Stimulated activated CD8-positive, alpha-beta memory T cell treated with anti-CD3 and anti-CD28 coated beads, Interleukin-4, amount 100 ng/mL, for 4 hours (primary cell): Measurements from ENCODE around the gene NCOA5.

Experiments
- DNase-seq, 2 donors: peaks; one replicate each; pipeline ENCODE4 v3.0.0-alpha.2; 2020; ENCODE audit warnings: low read depth in 2 of 2, low spot score in 1 of 2

NCOA5 gene

DNA sequence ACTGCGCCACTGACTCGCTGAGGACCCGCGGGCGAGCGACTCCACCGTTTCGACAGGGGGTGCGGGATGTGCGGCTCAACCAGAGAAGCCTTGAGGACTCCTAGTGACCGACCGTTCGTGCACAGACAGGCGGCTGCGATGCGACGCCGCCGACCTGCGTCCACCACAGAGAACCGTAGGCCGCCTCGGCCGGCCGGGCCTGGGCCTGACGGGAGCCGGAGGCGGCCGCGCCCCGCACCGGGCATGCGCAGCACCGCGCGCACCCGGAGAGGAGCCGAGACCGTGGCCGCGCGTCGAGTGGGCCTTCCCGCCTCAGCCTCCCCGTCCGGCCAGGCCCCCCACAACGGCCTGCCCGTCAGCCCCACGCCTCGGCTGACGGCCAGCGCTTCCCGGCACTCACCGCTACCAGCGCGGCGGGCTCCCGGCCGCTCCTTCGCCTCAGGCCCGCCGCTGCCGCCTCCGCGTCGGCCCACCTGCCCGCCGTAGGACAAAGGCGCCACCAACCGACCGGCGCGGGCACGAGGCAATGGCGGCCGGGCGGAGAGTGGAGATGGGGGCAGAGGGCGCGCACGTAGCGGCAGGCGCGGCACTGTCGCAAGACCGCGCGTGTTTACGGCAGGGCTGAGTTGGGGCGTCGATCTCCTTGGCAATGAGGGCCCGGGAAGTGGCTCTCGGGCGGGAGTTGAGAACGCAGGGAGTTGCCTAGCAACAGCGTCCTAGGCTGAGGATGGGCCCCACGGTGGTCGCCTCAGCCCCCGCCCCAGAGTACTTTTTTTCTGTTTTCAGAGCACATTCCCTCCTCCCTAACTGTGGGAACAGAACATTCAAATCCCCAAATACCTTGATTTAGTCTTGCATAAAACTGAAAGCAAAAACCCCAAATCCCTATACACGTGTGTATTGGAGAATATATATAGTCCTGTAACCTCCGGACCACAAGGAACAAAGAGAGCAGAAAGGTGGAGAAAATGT lies at the start of gene NCOA5:
NCOA5 (minus strand) TSS at position 546 of the 972 bp plus-strand sequence. CDS start 10,538 bp downstream, outside the sequence.
- DNase-seq: peak; percentile 80 to 87

DNA sequence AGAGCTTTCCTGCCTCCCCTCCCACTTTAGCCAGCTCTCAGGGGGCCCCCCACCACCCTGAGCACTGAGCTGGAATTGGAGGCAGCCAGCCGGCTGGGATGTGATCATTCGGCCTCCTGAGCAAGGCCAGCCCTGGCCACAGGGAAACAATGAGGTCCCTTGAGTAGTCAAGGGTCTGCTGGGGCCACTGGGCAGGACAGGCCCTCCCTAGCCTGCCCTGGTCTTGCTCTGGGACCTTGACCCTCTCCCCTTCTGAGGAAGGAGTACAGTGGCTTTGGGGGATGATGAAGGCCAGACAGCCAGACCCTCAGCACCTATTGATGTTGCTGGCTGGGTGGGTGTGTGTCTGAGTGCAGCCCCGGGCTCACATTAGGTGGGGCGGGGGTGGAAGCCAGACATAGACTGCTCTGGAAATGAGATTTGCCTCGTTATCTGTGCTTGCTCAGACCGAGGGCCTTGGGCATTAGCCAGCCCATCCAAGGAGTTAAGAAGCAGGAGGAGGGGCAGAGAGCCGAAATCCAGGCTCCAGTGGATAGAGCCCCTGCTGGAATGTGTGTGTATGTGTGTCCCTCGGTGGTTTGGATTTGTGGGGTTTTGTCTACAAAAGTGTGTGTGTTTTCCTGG lies 49.6 kb upstream of the NCOA5 start:
- DNase-seq: no peak

DNA sequence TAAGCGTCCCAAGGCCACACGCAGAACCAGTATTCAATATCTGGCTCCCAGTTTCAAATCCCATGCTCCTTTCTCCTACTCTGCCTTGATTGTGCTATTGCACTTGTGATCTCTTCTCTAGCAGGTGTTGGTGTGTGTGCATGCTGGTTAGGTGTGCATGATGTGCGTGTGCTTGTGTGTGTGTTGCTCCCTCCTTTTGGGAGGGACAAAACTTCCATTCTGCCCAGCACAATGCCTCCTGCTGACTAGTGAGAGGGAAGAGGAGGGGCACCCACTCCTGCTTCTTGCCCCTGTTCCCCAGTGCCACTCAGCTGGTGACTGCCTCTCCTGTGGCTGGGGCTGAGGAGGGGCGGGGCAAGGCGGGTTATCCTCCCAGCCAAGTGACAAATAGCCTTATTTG lies 48.1 kb upstream of the NCOA5 start:
- DNase-seq: no peak

DNA sequence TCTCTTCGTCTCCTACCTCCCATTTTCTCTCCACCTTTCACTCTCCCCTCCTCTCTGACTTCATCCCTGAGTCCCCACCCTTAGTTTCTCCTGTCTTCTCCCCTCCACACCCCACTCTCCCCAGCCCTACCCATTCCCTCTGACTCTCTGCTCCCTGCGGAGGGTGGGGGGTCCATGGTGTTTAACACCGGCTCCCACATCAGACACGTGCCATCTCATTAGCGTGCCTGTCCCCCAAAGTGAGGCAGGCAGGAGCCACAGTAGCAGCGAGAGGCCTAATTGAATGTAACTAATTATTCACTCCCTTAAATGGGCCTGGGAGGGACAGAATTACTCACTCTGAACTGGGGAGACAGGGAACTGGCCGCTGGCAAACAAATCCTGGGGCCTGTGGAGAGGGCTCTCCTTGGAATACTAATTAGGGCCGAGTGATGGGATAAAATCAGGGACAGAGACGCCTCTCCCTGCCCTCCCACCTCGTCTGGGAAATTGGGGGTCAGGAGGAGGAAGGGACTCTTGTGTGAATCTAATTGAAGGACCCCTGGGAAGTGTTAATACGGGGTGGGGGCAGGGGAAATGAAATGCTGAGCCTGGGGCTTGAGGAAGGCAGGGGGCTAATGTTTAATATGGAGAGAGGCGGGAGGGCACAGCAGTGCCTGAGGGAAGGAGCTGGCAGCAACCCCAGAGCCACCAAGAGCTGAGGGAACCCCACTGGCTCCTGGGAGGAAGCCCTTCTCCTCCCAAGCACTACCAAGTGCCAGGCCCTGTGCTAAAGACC lies 46.3 kb upstream of the NCOA5 start:
- no peak for DNase-seq

DNA sequence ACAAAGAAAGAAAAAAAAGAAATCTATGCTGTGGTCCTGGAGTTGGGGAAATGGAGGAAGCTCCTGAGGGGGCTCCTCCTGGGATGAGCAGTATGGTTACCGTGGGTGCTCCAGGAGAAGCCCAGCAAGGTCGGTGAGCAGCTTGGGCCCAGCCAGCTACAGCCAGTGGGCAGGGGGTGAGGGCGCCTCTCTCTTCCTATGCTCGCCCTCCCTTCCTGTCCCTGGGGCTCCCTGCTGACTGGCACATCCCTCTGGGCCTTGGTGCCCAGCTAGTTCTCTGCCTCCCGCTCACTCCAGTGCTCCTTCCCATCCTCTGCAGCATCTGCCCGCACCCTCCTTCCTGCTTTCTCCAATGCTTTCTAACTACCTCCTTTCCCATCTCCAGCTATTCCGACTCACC lies 45.0 kb upstream of the NCOA5 start:
- no peak for DNase-seq

DNA sequence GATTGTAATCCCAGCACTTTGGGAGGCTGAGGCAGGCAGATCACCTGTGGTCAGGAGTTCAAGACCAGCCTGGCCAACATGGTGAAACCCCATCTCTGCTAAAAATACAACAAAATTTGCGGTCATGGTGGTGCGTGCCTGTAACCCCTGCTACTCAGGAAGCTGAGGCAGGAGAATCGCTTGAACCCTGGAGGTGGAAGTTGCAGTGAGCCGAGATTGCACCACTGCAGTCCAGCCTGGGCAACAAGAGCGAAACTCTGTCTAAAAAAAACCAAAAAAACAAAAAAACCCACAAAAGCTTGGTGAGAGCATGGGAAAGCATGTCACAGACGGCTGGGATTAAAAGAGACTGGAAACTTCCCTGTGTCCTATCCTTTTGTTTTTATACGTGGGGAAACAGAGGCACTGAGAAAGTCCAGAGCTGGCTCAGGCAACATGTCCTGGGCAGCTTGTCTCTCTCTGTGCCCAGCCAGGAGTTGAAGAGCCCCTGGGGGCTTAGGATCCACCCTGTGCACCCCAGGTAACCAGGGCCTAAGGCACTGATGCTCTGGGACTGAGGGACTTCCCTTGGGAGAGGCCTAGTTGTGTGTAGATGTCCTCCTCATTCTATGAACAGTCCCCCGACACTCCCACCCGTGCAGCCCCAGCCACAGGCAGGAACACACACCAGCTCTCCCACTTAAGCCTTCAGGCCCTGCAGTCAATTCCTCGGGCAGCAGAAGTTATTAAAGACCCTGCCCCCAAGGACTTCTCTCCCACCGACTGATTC lies 44.3 kb upstream of the NCOA5 start:
- no peak for DNase-seq

DNA sequence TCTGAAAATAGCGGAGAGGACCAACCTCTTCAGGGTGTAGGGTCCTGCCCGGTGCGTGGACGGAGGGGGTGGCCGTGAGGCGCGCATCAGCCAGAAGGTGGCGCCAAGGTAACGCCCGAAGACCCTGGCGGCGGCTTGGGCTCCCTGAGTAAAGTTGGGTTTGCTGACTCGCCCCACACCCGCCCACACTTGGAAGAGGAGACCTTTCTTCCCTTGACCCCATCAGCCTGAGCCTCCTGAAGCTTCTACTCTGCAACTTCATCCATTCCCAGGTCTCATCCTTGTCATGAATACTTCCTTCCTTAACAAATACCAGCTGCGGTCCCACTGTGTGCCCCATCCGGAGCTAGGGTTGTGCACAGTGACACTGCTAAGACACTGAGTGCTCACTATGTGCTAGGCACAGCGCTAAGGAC lies 43.0 kb upstream of the NCOA5 start:
- peak; percentile 15 to 20 for DNase-seq

DNA sequence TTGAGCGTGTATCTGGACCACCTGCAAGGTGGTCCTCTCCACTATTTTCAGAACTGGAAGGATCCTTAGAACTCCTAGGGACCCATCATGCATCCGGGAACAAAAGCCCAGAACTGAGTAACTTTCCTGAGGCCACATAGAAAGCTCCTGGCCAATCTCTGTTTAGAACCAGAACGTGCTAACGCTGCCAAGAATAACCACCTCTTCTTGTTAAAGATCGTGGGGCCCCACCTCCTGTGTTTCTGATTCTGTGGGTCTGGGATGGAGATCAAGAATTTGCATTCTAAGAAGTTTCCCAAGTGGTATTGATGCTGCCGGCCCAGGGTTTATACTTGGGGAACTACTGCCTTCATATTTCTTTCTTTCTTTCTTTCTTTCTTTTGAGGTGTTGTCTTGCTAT lies 41.6 kb upstream of the NCOA5 start:
- no peak for DNase-seq

DNA sequence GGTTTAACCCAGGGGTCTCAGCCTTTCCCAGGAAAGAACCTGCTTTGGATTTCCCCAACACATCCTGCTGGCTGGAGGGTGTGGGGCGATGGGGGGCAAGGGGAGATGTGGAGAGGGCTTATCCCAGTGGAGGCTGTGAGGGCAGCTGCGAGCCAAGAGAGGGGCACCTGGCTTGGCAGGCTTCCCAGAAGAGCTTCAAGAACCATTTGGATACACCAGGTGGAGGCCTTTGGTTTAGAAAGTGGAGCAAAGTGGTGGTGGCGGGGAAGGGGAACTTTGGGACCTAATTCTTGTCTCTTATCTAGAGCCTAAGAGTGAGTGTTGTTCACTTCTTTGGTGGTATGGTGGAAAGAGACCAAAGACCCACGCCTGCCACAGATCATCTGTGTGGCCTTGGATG lies 40.8 kb upstream of the NCOA5 start:
- DNase-seq: no peak

DNA sequence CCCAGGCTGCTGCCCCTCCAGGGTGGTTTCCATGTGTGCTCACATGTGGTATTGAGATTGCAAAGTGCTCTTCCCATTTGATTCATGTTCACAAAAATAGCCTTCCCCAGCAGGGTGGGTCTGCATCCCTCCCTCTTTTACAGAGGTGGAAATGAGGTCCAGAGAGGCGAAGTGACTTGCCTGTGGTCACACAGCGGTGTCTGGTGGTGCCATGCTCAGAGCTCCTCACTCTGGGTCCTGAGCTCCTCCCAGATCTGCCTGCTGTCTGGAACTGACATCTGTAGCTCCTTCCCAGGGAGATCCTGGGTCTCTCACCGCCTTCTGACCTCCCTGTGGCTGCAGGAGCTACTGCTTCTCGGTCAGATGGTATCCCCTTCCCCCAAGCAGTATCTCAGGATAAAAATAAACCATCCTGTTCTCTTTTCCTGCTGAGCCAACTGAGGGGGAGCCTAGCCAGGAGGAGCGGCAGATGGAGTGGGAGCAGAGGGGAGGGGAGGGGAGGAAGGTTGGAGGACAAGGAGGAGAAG lies 40.3 kb upstream of the NCOA5 start:
- DNase-seq: no peak

DNA sequence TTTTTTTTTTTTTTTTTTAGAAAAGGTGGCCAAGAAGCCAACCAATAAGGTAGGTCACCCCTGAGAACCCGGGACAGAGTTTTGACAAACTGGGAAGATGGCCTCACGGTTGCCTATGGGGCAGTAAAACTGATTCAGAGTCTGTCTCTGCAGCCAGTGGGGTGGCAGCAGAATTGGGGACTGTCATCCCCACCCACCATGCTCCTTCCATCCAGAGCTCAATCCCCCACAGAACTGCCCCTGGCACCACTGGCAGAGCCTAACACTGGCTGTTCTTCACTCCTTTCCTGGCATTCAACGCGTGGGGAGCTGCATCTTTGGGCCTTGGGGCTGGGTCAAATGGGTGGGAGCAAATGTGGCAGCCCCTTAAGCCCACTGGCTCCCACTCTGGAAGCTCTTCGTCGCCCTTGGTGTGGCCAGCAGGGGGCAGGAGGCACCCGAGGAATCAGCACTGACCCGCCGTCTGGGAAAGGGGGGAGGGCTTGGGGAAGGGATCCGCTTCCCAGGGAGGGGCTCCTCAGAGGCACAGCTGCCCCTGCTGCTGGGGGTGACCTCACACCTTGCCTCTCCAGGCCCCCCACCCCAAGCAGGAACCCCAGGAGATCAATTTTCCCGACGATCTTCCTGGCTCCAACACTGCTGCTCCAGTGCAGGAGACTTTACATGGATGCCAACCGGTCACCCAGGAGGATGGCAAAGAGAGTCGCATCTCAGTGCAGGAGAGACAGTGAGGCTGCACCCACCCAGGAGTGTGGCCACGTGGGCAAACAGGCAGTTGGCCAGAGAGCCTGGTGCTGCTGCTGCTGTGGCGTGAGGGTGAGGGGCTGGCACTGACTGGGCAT lies 38.8 kb upstream of the NCOA5 start:
- DNase-seq: no peak

DNA sequence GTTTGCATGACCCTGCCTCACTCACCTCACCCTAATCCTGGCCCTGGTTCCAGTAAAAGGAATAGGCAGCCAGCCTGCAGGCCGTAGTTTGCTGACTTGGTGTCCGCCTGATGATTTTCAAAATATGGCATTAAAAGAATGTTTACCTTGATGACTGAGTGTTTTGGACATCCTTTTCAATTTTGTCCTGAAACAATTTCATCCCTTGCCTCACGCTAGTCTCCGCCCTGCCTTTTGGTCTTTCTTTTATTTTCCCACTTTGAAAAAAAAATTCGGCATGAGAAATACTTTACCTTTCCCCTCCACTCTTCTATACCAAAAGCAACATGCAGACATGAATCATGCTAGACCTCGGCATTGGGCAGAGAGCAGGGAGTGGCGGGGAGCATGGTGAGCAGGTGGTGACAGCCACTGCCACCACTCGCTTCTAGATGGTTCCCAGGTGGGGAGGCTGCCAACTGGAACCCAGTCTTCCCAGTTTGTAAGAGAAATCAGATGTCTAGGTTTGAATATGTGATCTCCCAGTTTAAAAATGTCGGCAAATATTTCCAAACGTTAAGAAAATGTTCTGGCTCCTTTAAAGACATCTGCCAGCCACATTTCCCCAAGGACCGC lies 37.7 kb upstream of the NCOA5 start:
- no peak for DNase-seq

DNA sequence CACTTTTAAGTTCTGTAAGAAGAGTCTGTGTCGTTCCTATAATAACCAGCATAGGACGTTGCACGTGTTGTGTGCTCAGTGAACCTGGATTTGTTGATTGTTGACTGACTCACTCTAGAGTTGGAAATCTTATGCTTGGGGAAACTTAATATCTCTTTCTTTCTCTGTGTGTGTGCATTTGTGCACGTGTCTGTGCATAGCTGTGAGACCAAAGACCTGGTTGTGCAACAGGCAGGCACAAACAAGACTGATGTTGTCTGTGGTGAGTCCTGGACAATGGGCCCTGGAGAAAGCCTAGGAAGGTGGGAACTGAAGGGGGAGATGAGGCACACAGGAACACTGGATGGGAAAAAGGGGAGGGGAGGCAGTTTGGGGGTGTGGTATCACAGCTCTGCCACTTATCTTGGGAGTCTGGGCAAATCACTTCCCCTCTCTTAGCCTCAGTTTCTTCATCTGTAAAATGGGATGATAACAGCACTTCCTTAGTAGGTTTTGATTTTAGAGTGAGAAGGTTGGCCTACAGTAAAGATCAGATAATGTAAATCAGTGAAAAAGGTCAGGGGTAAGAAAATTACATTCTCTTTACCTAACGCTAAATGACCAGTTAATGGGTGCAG lies 36.8 kb upstream of the NCOA5 start:
- no peak for DNase-seq

DNA sequence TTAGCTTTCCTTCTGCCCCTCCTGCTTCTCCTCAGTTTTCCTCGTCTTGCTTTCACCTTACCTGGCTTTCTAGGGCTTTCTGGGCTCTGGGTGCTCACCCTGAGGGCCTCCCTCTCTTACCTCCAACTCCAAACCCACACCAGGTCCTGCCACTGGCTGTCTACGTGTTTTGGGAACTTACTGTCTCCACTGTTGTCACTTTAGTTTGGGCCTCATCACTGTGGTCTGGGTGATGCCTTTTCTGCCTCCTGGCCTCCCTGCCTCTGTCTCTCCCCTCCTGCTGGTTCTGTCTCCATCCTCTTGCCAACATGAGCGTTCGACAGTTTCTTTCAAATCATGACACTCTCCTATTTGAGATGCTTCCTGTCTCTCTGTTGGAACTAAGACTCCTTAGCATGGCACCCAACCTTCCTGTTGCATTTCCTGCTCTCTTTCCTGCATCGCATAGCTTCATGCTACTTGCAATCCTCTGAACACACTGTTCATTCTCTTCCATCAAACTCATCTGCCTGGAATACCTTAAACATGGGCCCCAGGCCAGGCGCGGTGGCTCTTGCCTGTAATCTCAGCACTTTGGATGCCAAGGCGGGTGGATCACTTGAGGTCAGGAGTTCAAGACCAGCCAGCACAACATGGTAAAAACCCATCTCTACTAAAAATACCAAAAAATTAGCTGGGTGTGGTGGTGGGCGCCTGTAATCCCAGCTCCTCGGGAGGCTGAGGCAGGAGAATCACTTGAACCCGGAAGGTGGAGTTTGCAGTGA lies 33.9 kb upstream of the NCOA5 start:
- DNase-seq: no peak

DNA sequence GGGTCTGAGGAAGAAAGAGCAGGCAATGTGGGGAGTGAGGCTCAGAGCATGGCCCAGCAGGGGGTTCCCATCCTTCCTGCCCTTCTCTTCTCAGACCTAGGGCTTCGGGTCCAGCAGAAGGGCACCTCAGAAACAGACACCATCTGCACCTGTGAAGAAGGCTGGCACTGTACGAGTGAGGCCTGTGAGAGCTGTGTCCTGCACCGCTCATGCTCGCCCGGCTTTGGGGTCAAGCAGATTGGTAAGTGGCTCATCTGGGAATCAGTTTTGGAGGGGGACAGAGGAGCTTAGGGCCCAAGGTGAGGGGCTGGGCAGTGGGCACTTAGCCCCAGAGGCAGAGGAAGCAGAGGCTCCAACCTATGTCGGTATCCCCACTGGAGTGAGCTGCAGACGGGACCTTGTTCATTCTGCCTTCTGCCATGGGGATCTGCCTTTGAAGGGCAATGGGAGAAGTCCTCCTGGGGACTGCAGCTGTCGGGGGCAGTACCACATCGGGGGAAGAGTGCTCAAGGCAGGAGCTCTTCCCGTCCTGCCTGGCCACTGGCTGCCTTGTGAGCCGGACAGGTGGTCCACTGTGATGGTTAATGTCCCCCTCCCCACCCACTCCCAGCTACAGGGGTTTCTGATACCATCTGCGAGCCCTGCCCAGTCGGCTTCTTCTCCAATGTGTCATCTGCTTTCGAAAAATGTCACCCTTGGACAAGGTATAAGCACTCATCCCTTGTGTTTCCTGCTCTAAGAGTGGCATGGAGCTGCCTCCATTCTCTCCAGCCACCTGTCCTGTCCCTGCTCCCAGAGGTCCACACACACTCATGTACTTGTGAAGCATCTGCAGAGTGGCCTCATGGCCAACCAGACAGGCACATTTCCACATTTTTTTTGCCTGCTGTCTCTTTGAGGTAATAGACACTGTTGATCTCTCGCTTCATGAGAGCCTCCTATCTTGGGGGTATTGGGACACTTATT lies 33.0 kb upstream of the NCOA5 start:
- DNase-seq: no peak

DNA sequence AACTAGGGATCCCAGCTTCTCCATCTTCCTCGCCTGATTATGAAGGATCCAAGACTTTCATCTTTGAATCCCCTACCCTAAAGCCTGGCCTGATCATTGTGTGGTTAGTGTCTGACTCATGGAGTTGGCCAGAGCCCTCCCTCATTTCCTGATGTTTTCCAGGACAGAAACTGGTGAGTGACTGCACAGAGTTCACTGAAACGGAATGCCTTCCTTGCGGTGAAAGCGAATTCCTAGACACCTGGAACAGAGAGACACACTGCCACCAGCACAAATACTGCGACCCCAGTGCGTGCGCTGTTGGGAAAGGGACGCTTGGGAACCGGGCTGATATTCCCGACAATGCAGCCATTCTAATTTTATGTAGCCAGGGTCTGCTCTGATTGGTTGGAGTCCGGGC lies 32.3 kb upstream of the NCOA5 start:
- DNase-seq: no peak
